Measurements from ENCODE around the gene PRSS22.

PRSS22 gene

DNA sequence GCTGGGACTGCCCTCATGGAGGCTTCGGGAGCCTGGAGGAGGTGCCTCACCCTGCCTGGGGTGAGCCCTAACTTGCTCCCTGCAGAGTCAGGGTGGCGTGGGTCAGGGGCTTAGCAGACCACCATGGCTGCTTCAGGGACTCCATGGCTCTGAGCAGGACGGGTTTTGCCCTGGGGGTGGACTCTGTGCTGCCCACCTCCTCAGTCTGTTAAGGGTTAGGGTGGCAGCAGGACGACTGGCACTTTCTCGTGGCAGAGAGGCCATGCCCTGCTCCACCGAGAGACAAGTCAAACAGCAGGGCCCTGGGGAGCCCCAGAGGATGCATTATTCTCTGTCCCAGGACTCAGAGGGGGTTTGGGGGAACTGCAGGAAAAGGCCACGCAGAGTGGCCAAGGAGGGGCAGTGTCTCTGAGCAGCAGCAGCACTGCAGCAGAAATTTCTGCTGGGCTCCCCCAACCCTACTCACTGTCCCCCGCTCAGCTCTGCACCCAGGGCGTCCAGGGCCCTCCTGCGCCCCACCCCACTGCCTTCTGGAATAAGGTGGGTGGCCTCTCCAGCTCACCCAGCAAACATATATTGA is 1.8 kb upstream of the PRSS22 start:
- POLR2A ChIA-PET = no interaction called here

GRCh38 chr16:2858245-2859025 is 465 bp upstream of the PRSS22 start:
- ChIA-PET POLR2A (interaction anchor here (1.1 kb wide), 1 partner anchor 10 kb away, joined by 4 read pairs; no protein-coding TSS in a partner anchor), CTCF (no interaction called here)
- peak; percentile 5 for DNase-seq (ENCODE audit: extremely low spot score)
- TF ChIP-seq HDGF (IDR thresholded peaks at IDR 0.05; ENCODE audit: borderline replicate concordance) = no peak
- no peak for TF ChIP-seq LEF1 (IDR thresholded peaks at IDR 0.05; ENCODE audit: borderline replicate concordance)
- TF ChIP-seq BHLHE40 (IDR thresholded peaks at IDR 0.05; ENCODE audit: borderline replicate concordance) = no peak
- TF ChIP-seq ELF4 (IDR thresholded peaks at IDR 0.05) = no peak
- no peak for TF ChIP-seq L3MBTL2 (conservative IDR thresholded peaks at IDR 0.05)
- TF ChIP-seq SUZ12 (IDR thresholded peaks at IDR 0.05) = no peak

More for the DNA sequence above, 1.8 kb upstream of the PRSS22 start:
- CTCF ChIA-PET = interaction anchor here (0.6 kb wide), 1 partner anchor 68 kb away, joined by 6 read pairs; no protein-coding TSS in a partner anchor
- no peak for TF ChIP-seq ARNT (IDR thresholded peaks at IDR 0.05)
- no peak for TF ChIP-seq FOXK2 (IDR thresholded peaks at IDR 0.05)
- no peak for TF ChIP-seq PKNOX1 (IDR thresholded peaks at IDR 0.05)
- TF ChIP-seq L3MBTL2 (conservative IDR thresholded peaks at IDR 0.05) = no peak
- no peak for TF ChIP-seq LEF1 (IDR thresholded peaks at IDR 0.05; ENCODE audit: borderline replicate concordance)
- TF ChIP-seq HDGF (IDR thresholded peaks at IDR 0.05; ENCODE audit: borderline replicate concordance) = no peak
- no peak for TF ChIP-seq BHLHE40 (IDR thresholded peaks at IDR 0.05; ENCODE audit: borderline replicate concordance)
- no peak for DNase-seq (ENCODE audit: extremely low spot score)

- CTCF ChIA-PET = interaction anchor here (0.6 to 0.9 kb wide), 2 partner anchors 11 to 113 kb away, joined by 3 read pairs; no protein-coding TSS in a partner anchor
- no peak for DNase-seq (ENCODE audit: extremely low spot score)
- POLR2A ChIA-PET = interaction anchor here (1.1 kb wide), 1 partner anchor 11 kb away, joined by 4 read pairs; no protein-coding TSS in a partner anchor
- TF ChIP-seq FOXA1 (IDR thresholded peaks at IDR 0.05) (no peak), HDGF (IDR thresholded peaks at IDR 0.05; ENCODE audit: borderline replicate concordance) (no peak)
Observed at GRCh38 chr16:2856686-2857450, 1.1 kb downstream of the PRSS22 start.

DNA sequence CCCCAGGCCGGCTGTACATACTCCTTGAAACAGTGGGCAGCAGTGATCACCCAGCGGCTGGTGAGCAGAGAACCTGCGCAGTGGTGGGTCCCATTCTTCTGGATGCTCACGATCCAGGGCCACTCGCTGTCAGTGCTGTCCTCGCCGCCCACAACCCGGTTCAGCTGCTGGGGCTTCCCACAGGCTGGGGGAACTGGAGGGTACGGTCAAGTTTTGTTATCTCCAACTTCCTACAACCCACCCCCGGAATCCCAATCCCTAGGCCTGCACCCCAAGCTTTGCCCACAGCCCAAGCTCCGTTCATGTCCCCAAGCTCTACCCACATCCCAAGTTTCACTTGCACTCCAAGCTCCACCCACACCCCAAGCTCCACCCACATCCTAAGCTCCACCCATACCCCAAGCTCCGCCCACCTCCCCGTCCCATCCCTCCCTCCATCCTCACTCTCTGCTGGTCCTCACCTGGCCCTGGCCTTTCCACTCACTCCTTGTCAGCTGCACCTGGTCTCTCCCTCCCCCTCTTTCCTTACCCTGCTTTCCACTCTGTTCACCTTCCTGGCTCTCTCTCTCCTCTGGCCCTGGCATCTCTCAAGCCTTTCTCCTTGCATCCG is 1.8 kb downstream of the PRSS22 start:
- TF ChIP-seq FOXA1 (IDR thresholded peaks at IDR 0.05) (no peak), PKNOX1 (IDR thresholded peaks at IDR 0.05) (no peak)
- CTCF ChIA-PET = interaction anchor here (0.9 kb wide), 1 partner anchor 12 kb away, joined by 3 read pairs; no protein-coding TSS in a partner anchor
- POLR2A ChIA-PET = interaction anchor here (1.1 kb wide), 1 partner anchor 12 kb away, joined by 4 read pairs; no protein-coding TSS in a partner anchor
- DNase-seq (ENCODE audit: extremely low spot score) = peak; percentile 68

- DNase-seq (ENCODE audit: extremely low spot score) = no peak
- TF ChIP-seq NFRKB (IDR thresholded peaks at IDR 0.05) (no peak), PKNOX1 (IDR thresholded peaks at IDR 0.05) (no peak), ARNT (IDR thresholded peaks at IDR 0.05) (no peak), BHLHE40 (IDR thresholded peaks at IDR 0.05; ENCODE audit: borderline replicate concordance) (no peak), ELF4 (IDR thresholded peaks at IDR 0.05) (no peak), TARDBP (IDR thresholded peaks at IDR 0.05) (no peak), SUZ12 (IDR thresholded peaks at IDR 0.05) (no peak), SP1 (IDR thresholded peaks at IDR 0.05) (no peak), CTBP1 (IDR thresholded peaks at IDR 0.05; ENCODE audit: borderline replicate concordance) (no peak), LEF1 (IDR thresholded peaks at IDR 0.05; ENCODE audit: borderline replicate concordance) (no peak), HDGF (IDR thresholded peaks at IDR 0.05; ENCODE audit: borderline replicate concordance) (no peak), FOXM1 (IDR thresholded peaks at IDR 0.05; ENCODE audit: borderline replicate concordance) (no peak), FOXA1 (IDR thresholded peaks at IDR 0.05) (no peak), ZNF384 (IDR thresholded peaks at IDR 0.05) (no peak), FOXK2 (IDR thresholded peaks at IDR 0.05) (no peak), L3MBTL2 (conservative IDR thresholded peaks at IDR 0.05) (no peak)
- ChIA-PET POLR2A (interaction anchor here (1.1 kb wide), 1 partner anchor 12 kb away, joined by 4 read pairs; no protein-coding TSS in a partner anchor), CTCF (no interaction called here)
Observed at GRCh38 chr16:2855536-2855935, 2.4 kb downstream of the PRSS22 start.

Data from HEK293T (cell line).